ENCODE data around the gene ADGRL3. TPM values are rescaled to one million over a fixed set of nuclear protein-coding genes. Genes with fewer than 3 reads are reported as not detected.

Gene ADGRL3
- total and polyA plus RNA-seq, 2 donors (not counting 1 experiment from before 2014, with no cell fraction given): not detected

DNA sequence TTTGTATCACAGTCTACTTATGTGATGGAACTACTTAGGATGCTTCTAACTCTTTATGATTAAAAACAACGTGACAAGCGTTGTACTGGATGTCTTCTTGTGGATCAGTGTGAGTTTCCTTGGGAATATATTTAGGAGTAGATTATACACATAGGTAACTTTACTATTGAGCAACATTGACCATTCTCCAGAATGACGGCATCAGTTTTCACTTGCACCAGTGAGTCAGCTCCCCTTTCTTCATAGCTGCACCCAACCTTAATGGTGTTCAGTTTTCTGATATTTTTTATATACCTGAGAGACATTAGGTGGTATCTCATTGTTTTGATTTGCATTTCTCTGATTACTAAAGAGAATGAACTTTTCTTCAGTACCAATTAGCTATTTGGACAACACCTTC lies 343.9 kb downstream of the ADGRL3 start:
- Histone ChIP-seq H3K4me2 (replicated peaks; ENCODE audit: low read depth, low read length, poor library complexity, severe bottlenecking) (no peak overlapping the region), H3K79me2 (ENCODE audit: control insufficient read depth, insufficient read depth, low read length) (no peaks in the 10 kb centered on the region), H3K4me3 (ENCODE audit: control extremely low read depth in 1 of 5, extremely low read depth in 1 of 5, insufficient read depth in 1 of 5, low read depth in 2 of 5, low read length in 4 of 5) (no peak overlapping the region), H4K20me1 (ENCODE audit: control insufficient read depth, insufficient read depth, low read length, poor library complexity, severe bottlenecking) (no peaks in the 10 kb centered on the region), H3K9ac (ENCODE audit: low read length) (no peak overlapping the region), H3K4me1 (ENCODE audit: control insufficient read depth in 2 of 2, insufficient read depth in 2 of 2, low read length in 2 of 2) (no peaks in the 10 kb centered on the region), H3K27ac (ENCODE audit: low read length in 2 of 2) (no peak overlapping the region), H3K27me3 (replicated peaks in 1 of 4; ENCODE audit: control extremely low read depth in 1 of 4, control insufficient read depth in 3 of 4, insufficient read depth in 4 of 4, low read length in 3 of 4) (no peaks in the 10 kb centered on the region), H3K9me3 (ENCODE audit: control extremely low read depth in 1 of 3, control insufficient read depth in 2 of 3, insufficient read depth in 1 of 3, low read length in 2 of 3) (peaks cover 0 to 13% (median 0%) of the 10 kb centered on the region in 3 donors), H3K36me3 (replicated peaks in 1 of 2; ENCODE audit: control extremely low read depth in 1 of 2, control insufficient read depth in 1 of 2, extremely low read depth in 1 of 2, insufficient read depth in 2 of 2, low read length in 1 of 2) (no peaks in the 10 kb centered on the region), H2AFZ (ENCODE audit: insufficient read depth, low read depth, low read length, poor library complexity, severe bottlenecking) (no peak overlapping the region)
- ChIA-PET POLR2A (no interaction called here), CTCF (no interaction called here)
- H3K27ac Mint-ChIP-seq: no peak overlapping the region
- no peaks in the 10 kb centered on the region for H3K4me1 Mint-ChIP-seq
- TF ChIP-seq EZH2 (IDR thresholded peaks at IDR 0.05; ENCODE audit: borderline replicate concordance, insufficient read depth, low read depth, low read length, poor library complexity, severe bottlenecking): no peak
- TF ChIP-seq CTCF (IDR thresholded peaks at IDR 0.05): no peak
- no peak for ATAC-seq (ENCODE audit: low read depth)
- intact Hi-C loops (cut with micrococcal nuclease): no loop called here
- no peaks in the 10 kb centered on the region for H3K27me3 Mint-ChIP-seq
- no peak overlapping the region for H3K4me3 Mint-ChIP-seq
- DNase-seq: no peak
- WGBS (ENCODE audit: insufficient coverage): no CpG with 5 or more reads among the region's 3 CpGs
- H3K9me3 Mint-ChIP-seq (ENCODE audit: insufficient read depth): peaks cover 8% of the 10 kb centered on the region

DNA sequence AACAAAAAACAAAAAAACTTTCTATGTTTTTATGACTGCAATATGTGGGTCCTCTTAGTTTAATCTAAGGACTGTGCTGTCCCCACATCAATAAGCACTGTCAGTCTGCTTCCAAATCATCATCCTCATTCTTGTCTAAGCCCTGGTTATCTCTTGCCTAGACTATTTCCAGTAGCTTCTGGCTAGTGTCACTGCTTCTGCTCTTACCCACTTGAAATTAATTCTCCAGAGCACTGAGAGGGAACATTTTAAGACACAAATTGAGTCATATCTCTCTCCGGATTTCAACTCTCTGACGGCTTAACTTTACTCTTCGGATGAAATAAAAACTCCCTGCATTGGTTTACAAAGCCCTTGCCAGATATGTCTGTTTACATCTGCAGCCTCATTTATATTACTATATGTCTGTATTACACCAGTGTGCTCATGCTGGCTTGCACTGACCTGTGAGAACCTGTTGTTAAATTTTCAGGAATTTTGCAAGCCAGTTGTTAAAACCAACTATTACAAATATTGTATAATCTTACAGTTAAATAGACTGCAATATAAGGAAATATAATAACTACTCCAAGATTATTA lies 345.9 kb downstream of the ADGRL3 start:
- H3K27me3 Mint-ChIP-seq: no peaks in the 10 kb centered on the region
- Histone ChIP-seq H3K79me2 (ENCODE audit: control insufficient read depth, insufficient read depth, low read length) (no peaks in the 10 kb centered on the region), H2AFZ (ENCODE audit: insufficient read depth, low read depth, low read length, poor library complexity, severe bottlenecking) (no peak overlapping the region), H3K27ac (ENCODE audit: low read length in 2 of 2) (no peak overlapping the region), H3K27me3 (replicated peaks in 1 of 4; ENCODE audit: control extremely low read depth in 1 of 4, control insufficient read depth in 3 of 4, insufficient read depth in 4 of 4, low read length in 3 of 4) (no peaks in the 10 kb centered on the region), H3K36me3 (replicated peaks in 1 of 2; ENCODE audit: control extremely low read depth in 1 of 2, control insufficient read depth in 1 of 2, extremely low read depth in 1 of 2, insufficient read depth in 2 of 2, low read length in 1 of 2) (no peaks in the 10 kb centered on the region), H3K4me3 (ENCODE audit: control extremely low read depth in 1 of 5, extremely low read depth in 1 of 5, insufficient read depth in 1 of 5, low read depth in 2 of 5, low read length in 4 of 5) (no peak overlapping the region), H4K20me1 (ENCODE audit: control insufficient read depth, insufficient read depth, low read length, poor library complexity, severe bottlenecking) (no peaks in the 10 kb centered on the region), H3K4me2 (replicated peaks; ENCODE audit: low read depth, low read length, poor library complexity, severe bottlenecking) (no peak overlapping the region), H3K9ac (ENCODE audit: low read length) (no peak overlapping the region), H3K9me3 (ENCODE audit: control extremely low read depth in 1 of 3, control insufficient read depth in 2 of 3, insufficient read depth in 1 of 3, low read length in 2 of 3) (peaks cover 0 to 5% (median 0%) of the 10 kb centered on the region in 3 donors), H3K4me1 (ENCODE audit: control insufficient read depth in 2 of 2, insufficient read depth in 2 of 2, low read length in 2 of 2) (no peaks in the 10 kb centered on the region)
- 100% methylated on average over 3 of the region's 3 CpGs for WGBS (ENCODE audit: insufficient coverage)
- DNase-seq (no peak), ATAC-seq (ENCODE audit: low read depth) (no peak)
- H3K4me1 Mint-ChIP-seq: no peaks in the 10 kb centered on the region
- intact Hi-C loops (cut with micrococcal nuclease): no loop called here
- H3K27ac Mint-ChIP-seq: no peak overlapping the region
- H3K9me3 Mint-ChIP-seq (ENCODE audit: insufficient read depth): peaks cover 8% of the 10 kb centered on the region
- H3K4me3 Mint-ChIP-seq: no peak overlapping the region
- POLR2A ChIA-PET: no interaction called here
- CTCF ChIA-PET: no interaction called here
- TF ChIP-seq EZH2 (IDR thresholded peaks at IDR 0.05; ENCODE audit: borderline replicate concordance, insufficient read depth, low read depth, low read length, poor library complexity, severe bottlenecking) (no peak), CTCF (IDR thresholded peaks at IDR 0.05) (no peak)

All from B cell (primary cell).